Osteocyte (in vitro differentiated cells): Measurements from ENCODE around the gene PTPRG. TPM values are rescaled to one million over a fixed set of nuclear protein-coding genes. Genes with fewer than 3 reads are reported as not detected.

Experiments used
- DNase-seq: peaks from one replicate; pipeline ENCODE4 v3.0.0; 2021; ENCODE audit warnings: mixed read lengths; ENCODE audit not compliant: unreplicated experiment; ENCODE audit errors: extremely low spot score
- H3K27ac Mint-ChIP-seq: one replicate; pipeline ENCODE4 v1.8.0; 2021; ENCODE audit warnings: mild to moderate bottlenecking, mixed read lengths; ENCODE audit not compliant: unreplicated experiment
- H3K27me3 Mint-ChIP-seq: one replicate; pipeline ENCODE4 v1.8.0; 2021; ENCODE audit warnings: mixed read lengths; ENCODE audit not compliant: unreplicated experiment
- H3K36me3 Mint-ChIP-seq: one replicate; pipeline ENCODE4 v1.8.0; 2021; ENCODE audit warnings: mixed read lengths; ENCODE audit not compliant: unreplicated experiment
- H3K4me1 Mint-ChIP-seq: one replicate; pipeline ENCODE4 v1.8.0; 2021; ENCODE audit warnings: mixed read lengths; ENCODE audit not compliant: unreplicated experiment
- H3K4me3 Mint-ChIP-seq: one replicate; pipeline ENCODE4 v1.8.0; 2021; ENCODE audit warnings: mild to moderate bottlenecking, moderate library complexity, mixed read lengths; ENCODE audit not compliant: unreplicated experiment
- H3K9me3 Mint-ChIP-seq: one replicate; pipeline ENCODE4 v1.8.0; 2021; ENCODE audit warnings: mixed read lengths; ENCODE audit not compliant: unreplicated experiment
- total RNA-seq: library from RNA; stranded (reverse); gene quantifications from 2 replicates; pipeline ENCODE4 v1.2.1, GENCODE V29; 2021
- TF ChIP-seq, protein P1 (sequence below): fragments of 200-600 bp; sonication (generic); IDR thresholded peaks from 2 replicates; pipeline ENCODE4 v1.5.0; 2021; ENCODE audit warnings: antibody characterized with exemption, mild to moderate bottlenecking, moderate library complexity

The PTPRG gene
- total RNA-seq, 1 donor from 2014 or later: 48.1 TPM

DNA sequence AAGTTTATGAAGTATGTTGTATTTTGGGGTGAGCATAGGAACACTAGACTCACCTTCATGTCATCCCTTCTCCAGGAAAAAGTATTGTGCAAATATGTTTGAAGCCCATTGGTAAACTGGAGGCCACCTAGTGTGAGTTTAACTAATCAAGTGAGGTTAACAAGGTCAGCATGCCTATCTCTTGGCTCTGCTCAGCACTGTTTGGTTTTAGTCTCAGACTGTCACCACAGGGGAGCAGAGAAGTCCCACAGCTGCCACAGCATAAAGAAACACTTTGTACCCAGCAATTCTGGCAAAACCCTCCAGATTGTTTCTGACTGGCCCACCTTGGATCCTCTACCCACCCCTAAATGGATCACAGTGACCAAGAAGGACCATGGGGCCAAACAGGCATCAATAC, 659.2 kb downstream of the PTPRG start:
- Mint-ChIP-seq H3K4me3 (no peak overlapping the region), H3K9me3 (no peaks in the 10 kb centered on the region)

DNA sequence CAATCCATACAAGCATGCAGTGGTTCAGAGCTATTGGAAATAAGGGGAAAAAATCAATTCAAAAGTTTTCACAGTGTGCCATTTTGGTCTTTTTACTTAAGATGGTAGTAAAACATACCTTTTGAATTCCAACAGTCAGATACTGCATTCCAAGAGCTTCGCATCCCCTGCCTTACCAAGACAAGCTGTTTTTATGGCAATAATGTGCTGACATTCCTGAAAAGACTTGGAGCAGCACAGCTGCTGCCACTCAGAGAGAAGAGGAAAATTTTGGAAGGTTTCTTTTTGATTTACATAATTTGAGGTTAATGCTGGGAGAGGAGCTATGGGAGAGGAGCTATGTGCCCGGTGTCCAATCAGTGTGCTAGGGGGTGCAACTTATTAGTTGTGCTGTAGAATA, 663.7 kb downstream of the PTPRG start:
- TF ChIP-seq, protein P1, sequence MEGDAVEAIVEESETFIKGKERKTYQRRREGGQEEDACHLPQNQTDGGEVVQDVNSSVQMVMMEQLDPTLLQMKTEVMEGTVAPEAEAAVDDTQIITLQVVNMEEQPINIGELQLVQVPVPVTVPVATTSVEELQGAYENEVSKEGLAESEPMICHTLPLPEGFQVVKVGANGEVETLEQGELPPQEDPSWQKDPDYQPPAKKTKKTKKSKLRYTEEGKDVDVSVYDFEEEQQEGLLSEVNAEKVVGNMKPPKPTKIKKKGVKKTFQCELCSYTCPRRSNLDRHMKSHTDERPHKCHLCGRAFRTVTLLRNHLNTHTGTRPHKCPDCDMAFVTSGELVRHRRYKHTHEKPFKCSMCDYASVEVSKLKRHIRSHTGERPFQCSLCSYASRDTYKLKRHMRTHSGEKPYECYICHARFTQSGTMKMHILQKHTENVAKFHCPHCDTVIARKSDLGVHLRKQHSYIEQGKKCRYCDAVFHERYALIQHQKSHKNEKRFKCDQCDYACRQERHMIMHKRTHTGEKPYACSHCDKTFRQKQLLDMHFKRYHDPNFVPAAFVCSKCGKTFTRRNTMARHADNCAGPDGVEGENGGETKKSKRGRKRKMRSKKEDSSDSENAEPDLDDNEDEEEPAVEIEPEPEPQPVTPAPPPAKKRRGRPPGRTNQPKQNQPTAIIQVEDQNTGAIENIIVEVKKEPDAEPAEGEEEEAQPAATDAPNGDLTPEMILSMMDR: no peak
- H3K36me3 Mint-ChIP-seq: peaks cover 5% of the 10 kb centered on the region
- H3K4me3 Mint-ChIP-seq: no peak overlapping the region

More for the DNA sequence above, 659.2 kb downstream of the PTPRG start:
- TF ChIP-seq, protein P1: no peak
- Mint-ChIP-seq H3K36me3 (peaks cover 3% of the 10 kb centered on the region), H3K27me3 (no peaks in the 10 kb centered on the region), H3K27ac (no peak overlapping the region), H3K4me1 (peaks cover 2% of the 10 kb centered on the region)
- no peak for DNase-seq

GRCh38 chr3:62226601-62227339, 665.4 kb downstream of the PTPRG start:
- H3K27ac Mint-ChIP-seq: no peak overlapping the region
- H3K27me3 Mint-ChIP-seq: no peaks in the 10 kb centered on the region
- no peaks in the 10 kb centered on the region for H3K9me3 Mint-ChIP-seq
- DNase-seq: no peak
- H3K4me1 Mint-ChIP-seq: peaks cover 2% of the 10 kb centered on the region
- TF ChIP-seq, protein P1: no peak
- no peak overlapping the region for H3K4me3 Mint-ChIP-seq
- peaks cover 5% of the 10 kb centered on the region for H3K36me3 Mint-ChIP-seq

More for the DNA sequence above, 663.7 kb downstream of the PTPRG start:
- peaks cover 2% of the 10 kb centered on the region for H3K4me1 Mint-ChIP-seq
- no peak overlapping the region for H3K27ac Mint-ChIP-seq
- no peak for DNase-seq
- H3K9me3 Mint-ChIP-seq: no peaks in the 10 kb centered on the region
- H3K27me3 Mint-ChIP-seq: no peaks in the 10 kb centered on the region

DNA sequence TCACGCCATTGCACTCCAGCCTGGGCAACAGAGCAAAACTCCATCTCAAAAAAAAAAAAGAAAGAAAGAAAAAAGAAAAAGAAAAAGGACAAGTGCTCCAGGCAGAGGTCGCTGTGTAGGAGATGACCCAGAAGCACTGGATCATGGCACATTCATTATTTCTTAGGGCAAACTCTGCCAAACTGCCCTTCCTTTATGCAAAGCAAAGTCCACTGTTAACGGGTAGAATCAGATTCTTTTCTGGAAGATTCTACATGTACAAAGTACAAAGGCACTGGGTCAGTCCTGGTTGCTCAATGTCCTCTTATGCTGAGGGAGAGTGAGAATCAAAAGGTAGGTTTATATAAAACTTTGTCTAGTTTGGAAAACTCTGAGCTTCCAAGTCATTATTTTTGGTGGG, 667.1 kb downstream of the PTPRG start:
- Mint-ChIP-seq H3K4me3 (no peak overlapping the region), H3K9me3 (no peaks in the 10 kb centered on the region), H3K27me3 (no peaks in the 10 kb centered on the region), H3K4me1 (peaks cover 2% of the 10 kb centered on the region), H3K27ac (no peak overlapping the region), H3K36me3 (peaks cover 2% of the 10 kb centered on the region)
- TF ChIP-seq, protein P1: no peak
- no peak for DNase-seq

DNA sequence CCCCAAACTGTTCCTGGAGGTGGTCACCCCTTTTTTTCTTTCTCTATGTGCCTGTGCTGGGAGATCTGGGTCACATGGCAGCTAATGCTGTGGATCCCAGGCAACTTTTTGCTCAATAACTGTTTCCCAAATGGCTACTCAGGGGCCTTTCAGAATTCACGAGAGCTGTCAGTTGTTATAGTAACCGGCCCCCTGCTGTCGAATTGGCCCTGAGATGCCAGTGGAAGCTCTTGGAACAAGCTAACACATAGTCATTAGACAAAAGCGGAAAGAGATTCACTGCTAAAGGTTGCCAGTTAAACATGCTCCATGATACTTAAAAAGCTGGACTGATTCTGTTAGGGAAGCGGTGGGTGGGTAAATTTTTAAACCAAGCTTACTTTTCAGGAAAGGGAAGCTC, 667.8 kb downstream of the PTPRG start:
- DNase-seq: no peak
- H3K4me3 Mint-ChIP-seq: no peak overlapping the region
- TF ChIP-seq, protein P1: no peak
- no peaks in the 10 kb centered on the region for H3K27me3 Mint-ChIP-seq
- peaks cover 2% of the 10 kb centered on the region for H3K4me1 Mint-ChIP-seq
- no peak overlapping the region for H3K27ac Mint-ChIP-seq
- H3K9me3 Mint-ChIP-seq: no peaks in the 10 kb centered on the region
- H3K36me3 Mint-ChIP-seq: peaks cover 2% of the 10 kb centered on the region
